Measurements from ENCODE around the gene ADI1.
"Not testable (repeated sequence)": the region's sequence is repeated elsewhere in the genome, so short reads cannot be mapped to it uniquely, and the experiment has no call there.

ADI1 gene

GRCh38 chr2:3457524-3458395 lies 61.6 kb downstream of the ADI1 start:
- DNase-seq (ENCODE audit: low read depth) = no peak
- TF ChIP-seq, protein P1, sequence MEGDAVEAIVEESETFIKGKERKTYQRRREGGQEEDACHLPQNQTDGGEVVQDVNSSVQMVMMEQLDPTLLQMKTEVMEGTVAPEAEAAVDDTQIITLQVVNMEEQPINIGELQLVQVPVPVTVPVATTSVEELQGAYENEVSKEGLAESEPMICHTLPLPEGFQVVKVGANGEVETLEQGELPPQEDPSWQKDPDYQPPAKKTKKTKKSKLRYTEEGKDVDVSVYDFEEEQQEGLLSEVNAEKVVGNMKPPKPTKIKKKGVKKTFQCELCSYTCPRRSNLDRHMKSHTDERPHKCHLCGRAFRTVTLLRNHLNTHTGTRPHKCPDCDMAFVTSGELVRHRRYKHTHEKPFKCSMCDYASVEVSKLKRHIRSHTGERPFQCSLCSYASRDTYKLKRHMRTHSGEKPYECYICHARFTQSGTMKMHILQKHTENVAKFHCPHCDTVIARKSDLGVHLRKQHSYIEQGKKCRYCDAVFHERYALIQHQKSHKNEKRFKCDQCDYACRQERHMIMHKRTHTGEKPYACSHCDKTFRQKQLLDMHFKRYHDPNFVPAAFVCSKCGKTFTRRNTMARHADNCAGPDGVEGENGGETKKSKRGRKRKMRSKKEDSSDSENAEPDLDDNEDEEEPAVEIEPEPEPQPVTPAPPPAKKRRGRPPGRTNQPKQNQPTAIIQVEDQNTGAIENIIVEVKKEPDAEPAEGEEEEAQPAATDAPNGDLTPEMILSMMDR (conservative IDR thresholded peaks at IDR 0.05; ENCODE audit: low read length) = no peak
- no peak overlapping the region for H3K4me3 ChIP-seq (ENCODE audit: low read length)

- TF ChIP-seq, protein P1 (conservative IDR thresholded peaks at IDR 0.05; ENCODE audit: low read length) = no peak
- no peak overlapping the region for H3K4me3 ChIP-seq (ENCODE audit: low read length)
- no peak for DNase-seq (ENCODE audit: low read depth)
These were observed 63.2 kb downstream of the ADI1 start for GRCh38 chr2:3456125-3456524.

DNA sequence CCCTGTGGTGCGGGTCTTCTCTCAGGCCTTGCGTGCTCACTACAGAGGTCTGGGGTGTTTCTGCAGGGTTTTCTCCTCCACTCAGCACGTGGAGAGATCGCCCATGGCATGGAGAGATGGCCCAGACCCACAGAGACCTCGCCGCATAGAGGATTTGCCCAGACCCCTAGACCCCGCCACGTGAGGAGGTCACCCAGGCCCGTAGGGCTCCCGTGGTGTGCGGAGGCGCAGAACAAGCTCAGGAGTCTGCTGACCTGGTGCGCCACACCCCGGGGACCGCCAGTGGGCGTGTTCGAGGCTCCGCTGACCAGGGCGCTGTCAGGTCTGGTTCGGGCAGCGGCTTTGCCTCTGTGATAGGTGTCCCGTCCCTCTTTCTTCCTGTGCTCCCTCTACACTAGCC lies 64.5 kb downstream of the ADI1 start:
- TF ChIP-seq, protein P1 (conservative IDR thresholded peaks at IDR 0.05; ENCODE audit: low read length) = no peak
- no peak for DNase-seq (ENCODE audit: low read depth)
- no peak overlapping the region for H3K4me3 ChIP-seq (ENCODE audit: low read length)

GRCh38 chr2:3454005-3454404 lies 65.3 kb downstream of the ADI1 start:
- not testable (repeated sequence) for H3K4me3 ChIP-seq (ENCODE audit: low read length); DNase-seq (ENCODE audit: low read depth)

DNA sequence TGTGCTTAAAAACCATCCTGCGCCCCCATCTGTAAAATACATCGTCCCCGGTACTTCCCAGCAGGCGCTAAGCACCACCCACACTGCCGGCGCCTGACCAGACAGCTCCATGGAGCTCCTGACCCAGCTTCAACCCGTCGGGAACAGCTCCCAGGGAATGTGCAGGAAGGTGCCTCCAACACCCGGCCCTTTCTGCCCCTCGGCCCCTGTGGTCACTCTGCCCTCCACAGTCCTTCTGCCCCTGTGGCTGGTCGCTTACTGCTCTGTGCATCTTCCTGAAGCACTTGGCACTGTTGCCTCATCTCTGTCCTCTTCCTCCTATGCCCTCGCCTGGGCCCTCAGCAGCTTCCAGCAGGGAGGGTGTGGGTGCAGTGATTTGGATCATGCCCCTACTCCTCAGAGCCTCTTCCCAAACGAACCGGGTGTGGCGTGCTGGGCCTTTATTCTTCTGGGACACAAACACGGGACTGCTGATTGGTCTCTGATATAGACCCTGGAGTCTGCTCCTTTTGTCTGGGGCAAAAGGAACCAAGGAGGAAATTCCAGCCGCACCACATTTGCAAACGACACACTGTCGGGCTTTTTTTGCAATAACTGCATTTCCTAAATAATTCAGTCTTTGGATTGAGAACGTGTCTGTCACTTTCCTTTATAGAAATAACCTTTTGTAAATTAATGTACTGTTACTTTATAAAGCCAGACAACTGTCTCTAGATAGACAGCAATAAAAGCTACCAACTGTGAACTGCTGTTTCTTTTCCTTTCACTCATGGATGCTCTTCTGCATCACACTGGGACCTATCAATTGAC lies 65.9 kb downstream of the ADI1 start:
- DNase-seq (ENCODE audit: low read depth) = no peak
- H3K4me3 ChIP-seq (ENCODE audit: low read length) = no peak overlapping the region
- TF ChIP-seq, protein P1 (conservative IDR thresholded peaks at IDR 0.05; ENCODE audit: low read length) = no peak

DNA sequence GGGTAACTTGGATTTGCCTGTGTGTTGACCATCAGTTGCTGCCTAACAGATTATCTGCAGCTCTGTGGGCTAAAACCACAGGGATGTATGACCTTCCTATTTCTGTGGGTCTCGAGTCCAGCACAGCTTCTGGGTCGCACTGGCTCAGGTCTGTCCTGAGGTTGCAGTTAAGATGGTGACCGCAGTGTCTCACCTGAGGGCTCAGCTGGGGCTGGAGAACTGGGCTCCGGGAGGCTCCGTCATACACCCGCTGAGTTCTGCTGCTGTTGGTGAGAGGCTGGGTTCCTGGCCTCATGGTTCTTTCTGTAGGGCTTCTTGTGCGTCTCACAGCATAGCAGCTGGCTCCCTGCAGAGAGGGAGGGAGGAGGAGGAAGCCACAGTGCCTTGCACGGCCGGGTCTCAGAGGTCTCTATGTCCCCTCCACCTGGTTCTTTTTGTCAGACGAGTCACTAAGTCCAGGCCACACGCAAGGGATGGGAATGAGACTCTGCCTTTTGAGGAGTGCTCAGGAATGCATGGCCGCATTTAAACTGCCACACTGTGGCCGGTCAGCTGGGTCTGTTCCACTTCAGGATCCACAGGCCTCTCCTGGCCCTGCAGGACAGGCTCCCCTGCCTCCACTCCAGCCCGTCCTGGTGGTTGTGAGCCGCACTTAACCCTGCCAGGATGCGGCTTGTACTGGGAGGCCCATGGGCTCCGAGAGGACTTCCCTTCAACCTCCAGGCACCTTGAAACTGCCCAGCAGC lies 67.2 kb downstream of the ADI1 start:
- TF ChIP-seq, protein P1 (conservative IDR thresholded peaks at IDR 0.05; ENCODE audit: low read length) = no peak
- no peak for DNase-seq (ENCODE audit: low read depth)
- H3K4me3 ChIP-seq (ENCODE audit: low read length) = no peak overlapping the region

DNA sequence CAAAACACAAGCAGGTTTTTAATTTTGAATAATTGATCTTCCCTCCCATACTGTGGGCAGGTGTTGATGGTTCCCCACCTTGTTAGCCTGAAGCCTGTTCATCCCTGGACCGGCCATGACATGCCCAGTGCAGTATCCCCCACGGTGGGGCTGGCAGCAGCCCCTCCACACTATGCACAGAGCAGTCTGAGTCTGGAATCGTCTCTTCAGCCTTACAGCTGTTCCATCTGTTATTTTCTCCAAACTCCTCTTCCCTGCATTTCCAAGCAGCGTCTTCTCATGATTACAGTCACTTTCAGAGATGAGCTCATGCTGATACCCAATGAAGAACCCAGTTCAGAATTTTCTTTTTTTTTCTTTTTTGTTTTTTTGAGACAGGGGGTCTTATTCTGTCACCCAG lies 68.2 kb downstream of the ADI1 start:
- DNase-seq (ENCODE audit: low read depth) = no peak
- TF ChIP-seq, protein P1 (conservative IDR thresholded peaks at IDR 0.05; ENCODE audit: low read length) = no peak
- no peak overlapping the region for H3K4me3 ChIP-seq (ENCODE audit: low read length)

Data from AG10803 (cell line).